NCI-H82 treated with DMSO at 0.1 percent for 48 hours (cell line): ENCODE data around the gene MAP2K5.

ENCODE experiments used
- DNase-seq: peaks from one replicate; lab custom pipeline; 2025; ENCODE audit not compliant: unreplicated experiment; lab: John Stamatoyannopoulos, UW

Gene MAP2K5

DNA sequence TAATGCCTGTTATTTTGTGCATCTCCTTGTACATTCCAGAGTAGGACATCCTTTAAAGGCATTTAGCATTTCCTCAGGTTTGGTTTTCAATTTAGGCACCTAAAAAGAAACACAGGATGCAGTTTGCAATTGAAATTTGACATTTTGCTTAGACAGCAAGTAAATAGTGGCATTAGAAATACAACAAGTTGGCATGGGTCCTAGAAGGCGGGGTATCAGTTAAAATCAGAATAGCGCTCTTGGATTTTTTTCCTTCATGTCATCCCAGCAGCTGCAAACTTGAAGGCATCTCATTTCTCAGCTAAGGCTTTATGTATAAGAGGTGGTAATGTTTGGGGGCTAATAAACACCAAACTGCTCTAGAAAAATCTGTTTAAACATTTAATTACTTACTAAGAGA, 235.3 kb downstream of the MAP2K5 start:
- no peak for DNase-seq

DNA sequence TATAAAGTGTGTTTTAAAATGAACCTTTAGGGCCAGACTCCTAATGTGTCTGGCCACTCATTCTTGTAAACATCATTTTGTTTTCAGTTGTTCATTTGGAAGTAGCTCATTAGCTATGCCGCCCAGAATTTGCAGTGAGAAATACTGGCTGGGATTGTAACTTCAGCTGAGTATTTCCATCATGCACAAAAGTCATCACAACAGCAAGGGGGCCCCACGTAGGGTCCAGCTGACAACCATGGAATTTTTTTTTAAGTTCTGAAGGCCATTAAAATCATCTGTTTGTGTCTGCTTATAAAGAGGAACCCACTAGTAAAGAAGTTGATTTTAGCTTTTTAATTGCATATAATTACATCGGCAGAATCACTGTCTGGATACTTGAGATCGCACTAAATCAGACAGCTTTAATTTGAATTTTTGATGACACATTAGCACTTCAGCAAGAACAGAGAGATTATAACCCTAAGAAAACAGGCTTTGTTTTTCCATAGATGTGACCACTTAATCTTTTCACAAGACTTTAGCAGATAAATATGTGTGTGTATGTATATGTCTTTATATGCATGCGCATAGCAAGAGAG, 236.6 kb downstream of the MAP2K5 start:
- DNase-seq, result no peak

DNA sequence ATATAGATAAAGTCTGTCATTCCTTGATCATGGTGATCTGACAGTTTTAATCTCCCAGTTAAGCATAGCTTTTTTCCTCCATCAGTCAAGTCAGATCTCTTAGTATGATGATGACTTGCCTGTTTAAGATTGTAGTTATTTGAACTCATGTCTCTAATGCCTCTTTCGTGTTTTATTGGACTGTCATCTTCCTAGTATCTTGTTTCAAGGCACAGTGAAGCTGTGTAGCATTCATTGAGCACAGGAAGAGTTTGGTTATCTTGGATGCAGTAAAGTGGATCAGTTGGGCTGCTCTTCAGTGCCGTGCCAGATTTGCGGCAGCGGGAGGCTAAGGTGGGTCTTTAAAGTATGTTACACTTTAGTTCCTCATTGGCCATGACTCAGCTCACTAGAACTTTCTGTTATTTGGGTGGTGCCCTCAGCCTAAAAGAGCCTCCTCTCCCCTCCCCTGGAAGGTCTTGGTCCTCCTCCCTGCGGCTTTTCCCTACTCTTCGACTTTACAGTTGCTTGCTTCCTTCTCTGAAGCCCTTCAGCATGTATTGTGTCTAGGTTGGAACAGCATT, 237.1 kb downstream of the MAP2K5 start:
- DNase-seq, result no peak

DNA sequence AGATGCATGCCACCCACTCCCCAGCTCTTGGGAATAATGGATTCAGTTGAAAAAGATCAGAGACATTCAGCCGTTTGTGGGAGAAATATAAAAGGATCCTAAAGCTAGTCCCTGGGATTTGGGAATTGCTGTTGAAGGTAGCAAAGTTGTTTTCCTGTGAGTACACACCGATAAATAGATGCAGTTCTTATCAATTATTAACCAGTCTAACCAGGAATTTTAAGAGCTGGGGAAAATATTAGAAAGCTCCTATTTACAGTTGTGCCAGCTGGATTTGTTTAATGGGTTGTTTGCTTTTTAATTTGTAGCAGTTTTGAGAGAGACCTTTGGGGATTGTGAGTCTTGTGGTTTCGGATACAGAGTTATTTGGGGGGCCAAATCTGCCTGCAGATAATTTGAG, 238.6 kb downstream of the MAP2K5 start:
- no peak for DNase-seq

DNA sequence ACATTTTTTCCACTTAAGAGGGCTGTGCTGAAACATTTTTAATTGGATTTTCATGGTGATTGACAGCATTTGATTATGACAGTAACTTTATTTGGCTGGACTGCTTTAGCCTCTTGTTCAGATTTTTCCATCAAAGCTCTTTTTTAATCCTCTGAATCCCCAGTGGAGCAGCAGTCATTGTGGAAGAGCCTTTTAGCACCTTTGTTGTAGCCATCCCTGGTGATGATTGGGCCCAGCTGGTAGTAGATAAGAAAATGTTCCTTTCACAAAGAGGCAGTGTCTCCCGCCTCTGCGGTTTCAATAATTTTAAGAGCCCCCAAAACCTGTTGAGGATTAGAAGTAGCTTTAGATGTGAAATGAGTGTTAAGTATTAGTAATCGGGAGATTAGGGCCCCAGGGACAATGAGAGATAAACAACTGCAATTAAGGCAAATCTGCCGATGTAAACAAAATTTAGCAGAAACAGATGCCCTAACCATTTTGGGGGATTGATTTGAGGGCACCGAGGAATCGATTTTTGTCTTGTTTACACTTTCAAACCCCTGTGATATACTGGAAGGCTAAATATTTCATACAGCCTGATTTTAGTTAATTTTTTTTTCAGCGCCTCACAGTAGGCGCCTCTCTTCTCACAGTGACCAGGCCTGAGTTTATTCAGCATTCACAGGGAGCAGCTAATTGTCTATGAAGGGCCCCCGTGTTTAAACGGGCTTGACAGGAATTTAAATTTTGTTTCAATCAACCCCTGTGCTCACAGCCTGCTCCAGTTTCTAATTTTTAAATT, 239.6 kb downstream of the MAP2K5 start:
- peak; percentile 99 for DNase-seq

DNA sequence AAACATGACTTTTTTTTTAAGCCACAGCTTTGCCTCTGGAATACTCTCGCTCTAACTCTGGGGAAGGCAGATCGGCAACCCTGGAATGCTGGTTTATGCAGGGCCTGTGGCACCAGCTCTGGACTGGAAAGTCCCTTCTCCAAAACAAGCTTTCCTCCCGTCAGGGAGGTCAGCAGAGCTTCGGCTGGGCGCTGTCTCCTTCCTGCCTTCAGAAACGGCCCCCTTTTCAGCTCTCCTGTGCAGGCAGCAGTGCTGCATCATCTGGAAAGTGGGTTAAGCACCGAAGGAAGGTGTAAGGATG, 240.1 kb downstream of the MAP2K5 start:
- no peak for DNase-seq

DNA sequence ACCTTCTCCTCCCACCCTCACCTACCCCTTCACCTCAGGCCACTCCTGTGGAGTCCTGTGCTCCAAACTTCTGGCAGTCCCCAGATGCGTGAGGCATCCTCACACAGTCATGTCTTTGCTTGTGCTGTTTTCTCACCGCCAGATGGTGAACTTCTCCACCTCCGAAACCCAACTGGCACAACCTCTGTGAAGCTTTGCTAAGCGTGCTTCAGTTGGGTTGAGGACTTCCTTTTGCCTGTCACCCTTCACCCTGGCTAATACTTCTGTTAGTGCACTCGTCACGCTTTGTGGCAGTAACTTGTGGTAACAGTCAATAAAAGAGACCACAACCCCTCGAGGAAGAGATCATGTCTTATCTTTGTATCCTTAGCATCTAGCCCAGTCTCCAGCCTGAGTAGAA, 240.8 kb downstream of the MAP2K5 start:
- peak; percentile 21 for DNase-seq

DNA sequence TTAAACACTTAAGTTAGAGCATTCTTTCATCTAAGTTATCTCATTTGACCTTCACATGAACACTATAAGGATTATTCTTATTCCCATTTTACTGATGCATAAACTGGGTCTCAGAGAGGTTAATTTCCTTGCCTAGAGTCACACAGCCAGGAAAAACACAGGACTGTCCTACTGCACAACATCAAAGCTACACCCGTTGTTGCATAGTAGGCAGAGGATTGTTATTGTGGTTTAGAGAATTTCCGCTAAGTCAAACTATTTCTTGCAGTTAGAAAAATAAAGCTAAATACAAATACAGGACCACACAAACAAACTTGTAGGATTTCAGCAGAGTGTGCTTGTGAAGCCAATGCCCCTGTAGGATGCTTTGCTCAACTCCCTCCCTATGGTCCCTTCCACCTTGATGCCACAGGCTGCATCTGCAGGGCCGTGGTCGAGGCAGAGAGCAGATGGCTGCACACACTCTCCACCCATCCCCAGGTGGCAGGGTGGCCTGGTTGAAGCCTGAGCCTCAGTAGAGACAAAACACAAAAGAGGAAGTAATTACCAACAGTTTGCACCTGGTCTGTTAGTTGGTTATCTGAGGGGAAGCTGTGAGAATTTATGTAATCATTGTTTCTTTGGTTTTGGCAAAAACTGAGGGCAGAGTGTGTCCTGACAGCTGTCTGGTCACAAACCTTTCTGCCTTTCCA, 241.7 kb downstream of the MAP2K5 start:
- no peak for DNase-seq

DNA sequence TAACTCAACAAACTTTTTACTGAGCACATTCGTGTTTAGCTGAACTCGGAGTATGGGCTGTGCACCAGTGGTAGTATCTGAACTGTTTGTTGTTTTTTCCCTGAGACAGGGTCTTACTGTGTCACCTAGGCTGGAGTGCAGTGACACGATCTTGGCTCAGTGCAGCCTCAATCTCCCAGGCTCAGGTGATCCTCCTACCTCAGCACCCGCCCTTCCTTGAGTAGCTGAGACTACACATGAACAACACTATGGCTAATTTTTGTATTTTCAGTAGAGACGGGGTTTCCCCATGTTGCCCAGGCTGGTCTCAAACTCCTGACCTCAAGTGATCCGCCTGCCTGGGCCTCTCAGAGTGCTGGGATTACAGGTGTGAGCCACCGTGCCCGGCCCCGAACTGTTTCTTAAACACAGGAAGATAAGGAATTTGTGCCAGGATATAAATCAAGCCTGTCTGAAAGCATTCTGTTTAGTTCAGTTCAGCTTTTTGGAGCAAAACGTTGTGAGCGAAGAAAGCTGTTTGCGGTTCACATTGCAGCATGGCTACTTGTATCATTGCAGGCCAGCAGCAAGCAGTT, 242.4 kb downstream of the MAP2K5 start:
- DNase-seq, result no peak

DNA sequence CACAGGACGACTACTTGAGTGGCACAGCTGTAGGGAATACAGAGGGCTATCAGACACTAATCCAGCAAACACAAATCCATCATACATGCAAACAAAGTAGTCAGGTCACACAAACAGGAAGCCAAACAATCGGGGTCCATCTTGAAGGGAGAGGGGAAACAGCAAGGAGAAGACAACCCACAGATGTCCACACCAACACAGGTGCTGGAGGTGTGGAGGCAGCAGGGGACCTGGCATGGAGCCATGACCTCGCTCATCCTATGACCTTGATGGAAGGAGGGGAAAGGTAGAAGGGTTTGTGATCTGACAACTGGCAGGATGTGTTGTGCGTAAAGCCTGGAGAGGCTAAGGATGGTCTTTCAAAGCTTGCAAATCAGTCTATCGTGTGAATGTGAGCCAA, 242.9 kb downstream of the MAP2K5 start:
- no peak for DNase-seq

DNA sequence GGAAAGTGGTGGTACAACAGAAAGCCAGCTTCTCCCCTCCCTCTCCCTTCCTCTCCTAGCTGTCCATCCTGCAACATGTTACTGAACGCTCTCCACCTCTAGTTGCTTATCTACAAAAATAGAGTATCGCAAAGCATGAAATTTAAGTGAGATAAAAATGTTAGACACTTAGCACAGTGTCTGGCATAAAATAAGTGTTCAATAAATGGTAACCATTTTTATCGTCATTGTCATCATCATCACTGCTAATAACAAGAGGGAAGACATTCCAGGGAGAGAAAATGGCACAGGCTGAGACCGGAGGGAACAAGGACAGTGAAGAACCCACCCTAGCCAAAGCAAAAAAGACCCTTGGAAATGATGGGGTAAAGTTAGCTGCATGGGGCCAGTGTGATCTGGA, 244.1 kb downstream of the MAP2K5 start:
- DNase-seq, result no peak

DNA sequence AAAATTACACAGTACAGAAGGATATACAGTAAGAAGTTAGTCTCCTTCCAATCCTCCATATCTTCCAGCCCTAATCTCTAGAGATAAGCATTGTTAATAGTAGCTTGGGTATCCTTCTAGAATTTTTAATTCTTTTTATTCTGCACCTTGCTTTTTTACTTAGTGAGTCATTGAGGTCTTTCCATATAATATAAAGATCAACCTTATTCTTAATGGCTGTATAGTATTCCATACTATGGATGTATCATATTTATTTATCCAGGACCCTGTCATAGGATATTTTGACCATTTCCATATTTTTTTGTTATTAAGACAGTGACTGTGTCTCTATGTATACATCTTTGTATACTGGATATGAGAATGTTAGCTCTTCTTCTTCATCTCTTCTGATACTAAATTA, 246.5 kb downstream of the MAP2K5 start:
- no peak for DNase-seq

DNA sequence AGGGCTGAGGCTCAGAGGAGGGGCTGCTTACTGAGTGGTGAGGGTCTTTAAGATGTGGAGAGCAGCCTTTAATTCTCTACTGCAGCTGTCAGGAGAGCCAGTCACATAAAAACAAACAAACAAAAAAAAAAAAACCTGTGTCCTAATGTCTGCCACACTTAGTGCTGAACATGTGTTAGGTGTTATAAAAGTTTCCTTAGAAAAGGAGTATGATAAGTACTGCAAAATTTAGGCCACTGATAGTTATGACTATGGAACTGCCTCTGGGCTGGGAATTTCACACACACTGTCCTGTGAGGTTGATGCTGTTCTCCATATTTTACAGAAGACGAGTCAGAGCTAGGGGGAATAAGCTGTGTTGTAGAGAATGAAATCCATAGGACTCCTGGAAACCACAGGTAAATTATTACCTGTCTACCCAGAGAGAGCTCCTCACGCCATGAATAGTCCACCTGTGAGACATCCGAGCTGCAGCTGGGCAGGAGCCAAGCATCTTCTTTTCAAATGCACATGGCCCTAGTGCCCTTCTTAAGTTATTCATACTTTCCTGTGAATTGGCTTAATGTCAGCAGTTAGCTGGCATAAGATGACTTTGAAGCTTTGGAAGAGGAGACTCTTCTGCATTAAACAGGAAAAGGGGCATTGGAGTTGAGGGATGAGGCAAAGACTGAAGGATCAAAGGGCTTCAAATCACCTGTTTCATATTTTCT, 248.3 kb downstream of the MAP2K5 start:
- no peak for DNase-seq

DNA sequence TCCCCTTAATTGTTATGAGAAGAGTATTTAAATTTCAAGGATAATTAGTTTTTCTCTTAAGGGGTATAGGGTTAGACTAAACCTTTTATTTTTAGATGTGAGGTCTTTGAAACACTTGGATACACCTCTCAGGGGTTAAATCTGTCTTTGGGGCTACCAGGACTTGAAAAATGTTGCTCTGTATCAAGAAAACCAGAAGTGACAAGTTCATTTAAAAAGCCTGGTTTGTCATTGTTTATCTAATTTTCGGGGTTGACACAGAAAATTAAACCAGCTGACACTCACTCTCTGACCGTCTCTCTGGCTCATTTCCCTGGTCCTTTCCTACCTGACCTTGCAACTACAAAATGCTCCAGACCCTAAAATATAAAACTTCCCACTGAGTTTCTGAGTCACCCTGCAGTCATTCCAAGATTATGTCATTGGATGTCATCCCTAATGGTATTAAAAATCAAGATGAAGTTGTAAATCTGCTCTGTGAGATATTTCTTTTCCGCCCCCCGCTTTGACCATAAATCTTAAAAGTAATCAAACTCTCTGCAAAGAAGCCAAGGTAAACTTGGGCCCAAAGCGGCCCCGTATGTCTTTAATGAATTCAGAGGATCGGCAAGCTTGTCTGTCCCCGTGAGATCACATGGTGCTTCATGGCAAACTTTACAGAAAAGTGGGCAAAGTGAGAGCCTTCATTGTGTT, 249.9 kb downstream of the MAP2K5 start:
- no peak for DNase-seq

DNA sequence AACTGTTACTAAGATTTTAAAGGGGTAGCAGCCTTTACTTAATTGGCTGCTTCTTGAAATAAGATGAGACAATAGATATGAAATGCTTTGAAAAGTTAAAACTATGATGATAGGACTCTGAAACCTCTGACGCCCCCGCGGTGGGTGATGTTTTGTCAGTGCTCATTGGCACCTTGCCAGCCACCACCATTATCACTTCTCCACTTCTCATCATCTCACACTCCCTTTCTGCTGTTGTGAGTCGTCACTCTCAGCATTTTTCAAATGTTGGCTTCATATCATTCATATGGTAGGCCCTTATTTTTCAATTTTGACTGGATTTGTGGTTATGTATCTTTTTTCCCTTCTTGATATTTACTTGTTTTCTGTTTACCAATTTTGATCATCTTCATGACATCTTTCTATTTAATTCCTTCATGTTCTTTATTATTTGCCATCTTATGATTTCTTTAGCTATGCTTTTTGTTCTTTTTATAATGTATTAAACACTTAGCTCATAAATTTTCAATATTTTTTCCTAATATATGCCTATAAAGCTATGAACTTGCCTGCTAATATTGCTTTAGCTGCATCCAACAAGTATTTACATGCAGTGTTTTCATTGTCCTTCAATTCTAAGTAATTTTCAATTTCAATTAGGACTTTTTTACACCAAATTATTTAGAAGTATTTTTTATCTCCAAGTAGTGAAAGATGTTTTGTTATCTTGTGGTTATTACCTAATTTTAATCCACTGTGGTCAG, 252.5 kb downstream of the MAP2K5 start:
- DNase-seq, result no peak

DNA sequence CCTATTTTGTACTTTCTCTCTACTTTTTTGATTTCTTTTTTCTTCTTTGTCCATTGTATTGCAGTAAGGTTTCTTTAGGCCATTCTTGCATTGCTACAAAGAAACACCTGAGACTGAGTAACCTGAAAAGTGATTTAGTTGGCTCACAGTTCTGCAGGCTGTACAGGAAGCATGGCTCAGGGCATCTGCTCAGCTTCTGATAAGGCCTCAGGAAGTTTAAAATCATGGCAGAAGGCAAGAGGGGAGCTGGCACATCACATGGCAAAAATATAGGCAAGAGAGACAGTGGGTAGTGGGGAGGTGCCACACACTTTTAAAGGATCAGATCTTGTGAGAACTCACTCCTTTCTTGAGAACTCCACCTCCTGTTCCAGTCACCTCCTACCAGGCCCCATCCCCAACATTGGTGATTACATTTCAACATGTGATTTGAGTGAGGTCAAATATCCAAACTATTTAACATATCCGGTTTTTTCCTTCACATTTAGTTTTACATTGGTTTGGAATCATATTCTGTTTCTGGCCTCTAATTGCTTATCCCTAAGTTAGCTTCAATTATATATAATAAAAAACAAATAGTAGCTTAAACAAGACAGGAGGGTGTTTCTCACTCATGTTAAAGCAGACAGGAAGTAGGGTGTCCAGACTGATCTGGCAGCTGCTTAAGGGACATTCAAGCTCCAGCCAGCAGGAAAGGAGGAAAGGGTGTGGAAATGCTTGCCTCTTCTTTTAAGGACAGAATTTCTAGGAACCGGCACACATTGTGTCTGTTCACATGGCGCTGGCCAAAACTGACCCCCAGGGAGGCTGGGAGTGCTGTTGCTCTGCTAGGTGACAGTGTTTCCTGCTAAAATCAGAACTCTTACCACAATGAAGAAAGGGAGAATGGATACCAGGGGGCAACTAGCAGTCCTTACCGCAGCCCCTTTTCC, 254.0 kb downstream of the MAP2K5 start:
- no peak for DNase-seq

DNA sequence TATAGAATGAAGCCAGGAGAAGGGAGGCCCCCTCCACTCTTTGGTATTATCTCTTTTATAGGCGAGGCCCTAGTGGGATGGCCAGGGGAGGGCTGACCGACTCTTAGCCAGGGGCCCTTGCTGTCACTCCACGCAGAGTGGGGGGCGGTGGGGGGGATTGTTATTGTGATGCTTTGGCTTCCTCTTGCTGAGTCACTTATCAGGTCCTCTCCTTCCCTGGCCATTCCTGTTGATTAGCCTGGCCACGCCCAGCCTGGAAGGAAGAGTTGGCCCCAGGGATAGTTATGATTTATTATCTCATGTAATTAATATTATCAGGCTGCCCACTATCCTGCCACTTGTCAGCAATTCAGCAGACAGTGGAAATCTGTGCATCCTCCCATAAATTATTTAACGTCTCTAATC, 257.3 kb downstream of the MAP2K5 start:
- DNase-seq, result no peak

DNA sequence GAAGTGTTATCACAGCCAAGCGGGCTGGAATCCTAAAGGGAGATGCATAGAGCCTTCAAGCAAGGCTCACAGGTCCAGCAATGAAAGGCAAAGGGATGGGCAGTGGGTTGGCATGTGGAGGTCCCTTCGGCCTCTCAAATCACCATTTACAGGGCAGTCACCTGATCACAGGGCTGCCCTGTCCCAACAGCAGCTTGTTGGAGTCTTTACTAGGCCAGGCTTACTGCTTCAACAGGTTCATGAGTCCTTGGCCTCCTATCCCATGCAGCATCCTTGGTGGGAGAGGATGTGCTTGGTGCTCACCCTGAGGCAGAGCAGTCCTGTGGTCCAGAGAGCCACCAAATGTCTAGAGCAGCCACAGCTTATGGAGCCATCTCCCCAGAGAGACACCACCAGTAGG, 258.6 kb downstream of the MAP2K5 start:
- DNase-seq, result no peak
